MM.1S (cell line): ENCODE measurements around the gene TEX13D.
"Not testable (repeated sequence)": the region's sequence is repeated elsewhere in the genome, so short reads cannot be mapped to it uniquely, and the experiment has no call there.

ENCODE experiments used
- DNase-seq: peaks from one replicate; pipeline ENCODE4 v3.0.0-alpha.2; 2015
- H2AFZ ChIP-seq: fragments of 300-600 bp; sonication (generic); 2 replicates; pipeline ENCODE4 v1.6.0; 2016; ENCODE audit warnings: antibody characterized with exemption, low read length
- H3F3A ChIP-seq: fragments of 300-600 bp; sonication (generic); 2 replicates; pipeline ENCODE4 v1.6.1; 2016; ENCODE audit warnings: mild to moderate bottlenecking, antibody characterized with exemption, low read length, moderate library complexity, mixed read lengths; ENCODE audit not compliant: insufficient read depth
- H3K27ac ChIP-seq: fragments of 300-600 bp; sonication (generic); 2 replicates; pipeline ENCODE4 v1.5.1; 2016; ENCODE audit warnings: mild to moderate bottlenecking, low read length
- H3K27me3 ChIP-seq: fragments of 300-600 bp; sonication (generic); replicated peaks from 2 replicates; pipeline ENCODE4 v1.6.0; 2016; ENCODE audit warnings: low read length; ENCODE audit not compliant: insufficient read depth
- H3K36me3 ChIP-seq: fragments of 300-600 bp; sonication (generic); replicated peaks from 2 replicates; pipeline ENCODE4 v1.6.1; 2016; ENCODE audit warnings: mild to moderate bottlenecking, low read length, mixed read lengths; ENCODE audit not compliant: insufficient read depth
- H3K4me1 ChIP-seq: fragments of 300-600 bp; sonication (generic); 2 replicates; pipeline ENCODE4 v1.6.1; 2016; ENCODE audit warnings: low read length, mixed read lengths
- H3K4me2 ChIP-seq: fragments of 300-600 bp; sonication (generic); 2 replicates; pipeline ENCODE4 v1.6.0; 2016; ENCODE audit warnings: low read depth, low read length
- H3K4me3 ChIP-seq: fragments of 300-600 bp; sonication (generic); 2 replicates; pipeline ENCODE4 v1.5.1; 2016; ENCODE audit warnings: low read length, mixed read lengths
- H3K79me2 ChIP-seq: fragments of 300-600 bp; sonication (generic); 2 replicates; pipeline ENCODE4 v1.6.1; 2016; ENCODE audit warnings: mixed run types, low read length, mixed read lengths
- H3K9ac ChIP-seq: fragments of 300-600 bp; sonication (generic); 2 replicates; pipeline ENCODE4 v1.6.1; 2016; ENCODE audit warnings: low read length, mixed read lengths
- H3K9me2 ChIP-seq: fragments of 300-600 bp; sonication (generic); replicated peaks from 2 replicates; pipeline ENCODE4 v1.6.1; 2016; ENCODE audit warnings: mild to moderate bottlenecking, low read length, mixed read lengths; ENCODE audit not compliant: insufficient read depth
- H3K9me3 ChIP-seq: fragments of 300-600 bp; sonication (generic); replicated peaks from 2 replicates; pipeline ENCODE4 v1.6.1; 2016; ENCODE audit warnings: mild to moderate bottlenecking, low read length, mixed read lengths; ENCODE audit not compliant: insufficient read depth
- H4K20me1 ChIP-seq: fragments of 300-600 bp; sonication (generic); 2 replicates; pipeline ENCODE4 v1.6.1; 2016; ENCODE audit warnings: mild to moderate bottlenecking, low read length, moderate library complexity, mixed read lengths; ENCODE audit not compliant: insufficient read depth
- EZH2 ChIP-seq: fragments of 300-600 bp; sonication (generic); optimal IDR thresholded peaks from 2 replicates; pipeline ENCODE3; 2017; ENCODE audit warnings: low read depth, mild to moderate bottlenecking, antibody characterized with exemption, low read length, mixed read lengths
- EZH2phosphoT487 ChIP-seq: fragments of 300-600 bp; sonication (generic); IDR thresholded peaks from 2 replicates; pipeline ENCODE4 v1.6.1; 2018; ENCODE audit warnings: antibody characterized with exemption, low read length
- TF ChIP-seq, protein P1 (sequence below): fragments of 300-600 bp; sonication (generic); IDR thresholded peaks from 2 replicates; pipeline ENCODE4 v1.5.1; 2016; ENCODE audit warnings: antibody characterized with exemption, low read length, mixed read lengths

The TEX13D gene

DNA sequence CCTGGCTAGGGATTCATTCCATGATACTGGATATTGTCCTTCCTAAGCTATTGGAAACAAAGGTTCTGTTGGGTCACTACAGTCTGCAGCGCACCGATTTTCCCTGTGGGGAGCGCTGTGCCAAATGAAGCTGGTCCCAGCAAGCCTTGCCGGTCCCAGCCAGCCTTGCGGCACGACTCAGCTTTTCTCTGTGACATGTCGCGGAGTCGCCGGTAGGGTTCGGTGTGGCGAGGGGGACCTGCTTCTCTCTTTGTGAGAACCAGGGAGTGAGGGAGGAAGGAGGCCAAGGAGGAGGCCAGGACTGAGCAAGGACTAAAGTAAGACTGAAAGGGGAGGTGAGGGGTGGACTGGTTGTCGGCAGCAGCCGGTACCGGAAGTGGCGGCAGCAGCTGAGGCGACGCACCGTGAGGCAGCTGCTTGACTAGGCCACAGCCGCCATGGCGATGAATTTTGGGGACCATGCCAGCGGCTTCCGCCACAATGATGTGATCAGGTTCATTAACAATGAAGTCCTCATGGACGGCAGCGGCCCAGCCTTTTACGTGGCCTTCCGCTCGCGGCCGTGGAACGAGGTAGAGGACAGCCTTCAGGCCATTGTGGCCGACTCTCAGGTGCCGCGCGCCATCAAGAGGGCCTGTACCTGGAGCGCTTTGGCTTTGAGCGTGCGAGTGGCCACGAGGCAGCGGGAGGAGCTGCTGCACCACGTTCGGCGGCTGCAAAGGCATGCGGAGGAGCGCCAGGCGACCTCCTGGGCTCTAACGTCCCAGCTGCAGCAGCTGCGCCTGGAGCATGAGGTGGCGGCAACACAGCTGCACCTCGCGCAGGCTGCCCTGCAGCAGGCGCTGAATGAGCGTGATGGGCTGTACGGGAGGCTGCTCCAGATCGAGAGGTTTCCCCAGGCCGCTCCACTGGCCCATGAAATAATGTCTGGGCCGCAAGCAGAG lies at the start of gene TEX13D:
Gene TEX13D, plus strand, starts transcription at position 180 of the 944 bp plus-strand sequence. Its CDS starts 258 bp downstream, at position 438.
- Histone ChIP-seq H3K79me2 (no peaks in the 10 kb centered on the region), H3K4me1 (no peaks in the 10 kb centered on the region), H3K4me3 (no peak within 1 kb of the TSS), H2AFZ (no peak within 1 kb of the TSS), H3K27me3 (no peaks in the 10 kb centered on the region), H3K36me3 (no peaks in the 10 kb centered on the region), H3F3A (no peaks in the 10 kb centered on the region), H3K9me2 (no peaks in the 10 kb centered on the region), H4K20me1 (no peaks in the 10 kb centered on the region), H3K27ac (no peak within 1 kb of the TSS), H3K4me2 (no peak within 1 kb of the TSS), H3K9me3 (no peaks in the 10 kb centered on the region), H3K9ac (no peak within 1 kb of the TSS)
- TF ChIP-seq, protein P1, sequence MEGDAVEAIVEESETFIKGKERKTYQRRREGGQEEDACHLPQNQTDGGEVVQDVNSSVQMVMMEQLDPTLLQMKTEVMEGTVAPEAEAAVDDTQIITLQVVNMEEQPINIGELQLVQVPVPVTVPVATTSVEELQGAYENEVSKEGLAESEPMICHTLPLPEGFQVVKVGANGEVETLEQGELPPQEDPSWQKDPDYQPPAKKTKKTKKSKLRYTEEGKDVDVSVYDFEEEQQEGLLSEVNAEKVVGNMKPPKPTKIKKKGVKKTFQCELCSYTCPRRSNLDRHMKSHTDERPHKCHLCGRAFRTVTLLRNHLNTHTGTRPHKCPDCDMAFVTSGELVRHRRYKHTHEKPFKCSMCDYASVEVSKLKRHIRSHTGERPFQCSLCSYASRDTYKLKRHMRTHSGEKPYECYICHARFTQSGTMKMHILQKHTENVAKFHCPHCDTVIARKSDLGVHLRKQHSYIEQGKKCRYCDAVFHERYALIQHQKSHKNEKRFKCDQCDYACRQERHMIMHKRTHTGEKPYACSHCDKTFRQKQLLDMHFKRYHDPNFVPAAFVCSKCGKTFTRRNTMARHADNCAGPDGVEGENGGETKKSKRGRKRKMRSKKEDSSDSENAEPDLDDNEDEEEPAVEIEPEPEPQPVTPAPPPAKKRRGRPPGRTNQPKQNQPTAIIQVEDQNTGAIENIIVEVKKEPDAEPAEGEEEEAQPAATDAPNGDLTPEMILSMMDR = no peak
- no peak for TF ChIP-seq EZH2phosphoT487
- no peak for TF ChIP-seq EZH2
- no peak for DNase-seq

- Histone ChIP-seq H3K27me3 (no peaks in the 10 kb centered on the region), H3K27ac (no peak overlapping the region), H3K9ac (no peak overlapping the region), H3K36me3 (no peaks in the 10 kb centered on the region), H3K9me2 (no peaks in the 10 kb centered on the region), H3K79me2 (no peaks in the 10 kb centered on the region), H3F3A (no peaks in the 10 kb centered on the region), H3K4me1 (no peaks in the 10 kb centered on the region), H3K4me2 (no peak overlapping the region), H3K9me3 (no peaks in the 10 kb centered on the region), H3K4me3 (no peak overlapping the region), H2AFZ (no peak overlapping the region), H4K20me1 (no peaks in the 10 kb centered on the region)
- TF ChIP-seq EZH2 = no peak
- TF ChIP-seq EZH2phosphoT487 = no peak
- TF ChIP-seq, protein P1 = no peak
- no peak for DNase-seq
These were observed 43.0 kb upstream of the TEX13D start for GRCh38 chrX:124289443-124289842.

GRCh38 chrX:124293810-124294209 lies 38.6 kb upstream of the TEX13D start:
- H3K27me3 ChIP-seq = no peaks in the 10 kb centered on the region

DNA sequence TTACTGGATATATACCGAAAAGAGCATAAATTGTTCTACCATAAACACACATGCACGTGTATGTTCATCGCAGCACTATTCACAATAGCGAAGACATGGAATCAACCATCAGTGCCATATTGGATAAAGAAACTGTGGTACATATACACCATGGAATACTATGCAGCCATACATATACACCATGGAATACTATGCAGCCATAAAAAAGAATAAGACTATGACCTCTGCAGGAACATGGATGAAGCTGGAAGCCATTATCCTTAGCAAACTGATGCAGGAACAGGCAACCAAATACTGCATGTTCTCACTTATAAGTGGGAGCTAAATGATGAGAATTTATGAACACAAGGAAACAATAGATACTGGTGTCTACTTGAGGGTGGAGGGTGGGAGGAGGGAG lies 33.1 kb upstream of the TEX13D start:
- H3K36me3 ChIP-seq, H3K27me3 ChIP-seq, H3K4me2 ChIP-seq, H4K20me1 ChIP-seq, DNase-seq, H3K9ac ChIP-seq, H3K9me3 ChIP-seq, H2AFZ ChIP-seq, H3K27ac ChIP-seq, H3K79me2 ChIP-seq, H3K9me2 ChIP-seq, H3K4me3 ChIP-seq, H3F3A ChIP-seq, H3K4me1 ChIP-seq: not testable (repeated sequence)

More at GRCh38 chrX:124293810-124294209, 38.6 kb upstream of the TEX13D start:
- no peaks in the 10 kb centered on the region for H4K20me1 ChIP-seq
- no peak overlapping the region for H2AFZ ChIP-seq
- no peaks in the 10 kb centered on the region for H3K9me3 ChIP-seq
- DNase-seq = no peak
- no peak overlapping the region for H3K27ac ChIP-seq
- H3K9me2 ChIP-seq = no peaks in the 10 kb centered on the region
- no peak overlapping the region for H3K9ac ChIP-seq
- H3K79me2 ChIP-seq = no peaks in the 10 kb centered on the region
- no peaks in the 10 kb centered on the region for H3K36me3 ChIP-seq
- no peaks in the 10 kb centered on the region for H3K4me1 ChIP-seq
- H3K4me2 ChIP-seq = no peak overlapping the region
- TF ChIP-seq EZH2 = no peak
- TF ChIP-seq, protein P1 = no peak
- no peak for TF ChIP-seq EZH2phosphoT487
- H3F3A ChIP-seq = no peaks in the 10 kb centered on the region
- no peak overlapping the region for H3K4me3 ChIP-seq
